IMR-90 (cell line): ENCODE data around the gene CLCN4. TPM values are rescaled to one million over a fixed set of nuclear protein-coding genes. Genes with fewer than 3 reads are reported as not detected.
A peak's percentile ranks its signal among the peaks of the same experiment; 100 is the strongest.

ENCODE experiments used
- ATAC-seq: fragments of 200-7000 bp; cut with Tn5 transposase; 2 replicates; pipeline ENCODE4 v1.9.1; 2020; ENCODE audit warnings: low read depth, mild to moderate bottlenecking, moderate library complexity
- BruUV-seq: library from RNA; stranded (reverse); fragments of 400-500 nt; replicated peaks from 2 replicates; lab custom pipeline; 2021; lab: Mats Ljungman, UMichigan
- CTCF ChIA-PET: fragments of 300-600 bp; formaldehyde crosslinking; extraction: SDS; loops from one replicate; lab custom pipeline; 2021; ENCODE audit warnings: antibody characterized with exemption; lab: Yijun Ruan, JAX
- POLR2A ChIA-PET: fragments of 300-600 bp; sonication (Branson Sonifier 250); formaldehyde crosslinking; loops from one replicate; lab custom pipeline; 2022; ENCODE audit warnings: antibody characterized with exemption; ENCODE audit not compliant: unreplicated experiment; lab: Charles Lee
- DNase-seq: peaks from one replicate; pipeline ENCODE4 v3.0.0; 2013
- H2AFZ ChIP-seq: replicated peaks from 2 replicates; pipeline ENCODE3; 2013; ENCODE audit warnings: low read length, mild to moderate bottlenecking; ENCODE audit not compliant: poor library complexity
- H2AK5ac ChIP-seq: 2 replicates; pipeline ENCODE4 v1.6.1; 2013; ENCODE audit warnings: low read depth, low read length, inconsistent platforms
- H2AK9ac ChIP-seq: replicated peaks from 2 replicates; pipeline ENCODE3; 2013; ENCODE audit warnings: mild to moderate bottlenecking, low read depth, low read length, moderate library complexity; ENCODE audit not compliant: poor library complexity
- H2BK120ac ChIP-seq: 2 replicates; pipeline ENCODE4 v1.6.1; 2013; ENCODE audit warnings: low read depth, low read length, inconsistent platforms
- H2BK15ac ChIP-seq: 3 replicates; pipeline ENCODE4 v1.6.1; 2013; ENCODE audit warnings: low read depth, low read length, inconsistent platforms
- H2BK20ac ChIP-seq: 2 replicates; pipeline ENCODE4 v1.6.1; 2013; ENCODE audit warnings: low read depth, mild to moderate bottlenecking, inconsistent platforms, low read length, moderate library complexity
- H2BK5ac ChIP-seq: 2 replicates; pipeline ENCODE4 v1.6.1; 2013; ENCODE audit warnings: mild to moderate bottlenecking, low read depth, low read length, inconsistent platforms; ENCODE audit not compliant: poor library complexity, severe bottlenecking
- H3K14ac ChIP-seq: replicated peaks from 2 replicates; pipeline ENCODE4 v1.6.1; 2013; ENCODE audit warnings: low read depth, low read length, inconsistent platforms
- H3K18ac ChIP-seq: 2 replicates; pipeline ENCODE4 v1.6.1; 2013; ENCODE audit warnings: low read depth, low read length, control low read depth
- H3K23ac ChIP-seq: 2 replicates; pipeline ENCODE4 v1.6.1; 2013; ENCODE audit warnings: low read depth, low read length, inconsistent platforms
- H3K27ac ChIP-seq: 2 replicates; pipeline ENCODE4 v1.5.1; 2013; ENCODE audit warnings: mild to moderate bottlenecking, control low read depth, low read length; ENCODE audit not compliant: insufficient read depth
- H3K27me3 ChIP-seq: 2 replicates; pipeline ENCODE4 v1.6.1; 2013; ENCODE audit warnings: low read length; ENCODE audit not compliant: control insufficient read depth, insufficient read depth
- H3K36me3 ChIP-seq: 2 replicates; pipeline ENCODE4 v1.6.1; 2013; ENCODE audit warnings: low read length, mixed read lengths; ENCODE audit not compliant: control insufficient read depth, insufficient read depth
- H3K4ac ChIP-seq: 2 replicates; pipeline ENCODE4 v1.6.1; 2013; ENCODE audit warnings: low read depth, low read length, inconsistent platforms
- H3K4me1 ChIP-seq: 2 replicates; pipeline ENCODE4 v1.6.1; 2013; ENCODE audit warnings: low read length, mixed read lengths; ENCODE audit not compliant: control insufficient read depth, insufficient read depth
- H3K4me2 ChIP-seq: 2 replicates; pipeline ENCODE4 v1.6.1; 2013; ENCODE audit warnings: low read depth, mild to moderate bottlenecking, control low read depth, low read length, moderate library complexity
- H3K4me3 ChIP-seq: 2 replicates; pipeline ENCODE4 v1.5.1; 2013; ENCODE audit warnings: low read depth, mild to moderate bottlenecking, control low read depth, low read length, moderate library complexity; ENCODE audit not compliant: insufficient read depth
- H3K56ac ChIP-seq: 2 replicates; pipeline ENCODE4 v1.6.1; 2013; ENCODE audit warnings: low read length, inconsistent platforms; ENCODE audit not compliant: insufficient read depth; ENCODE audit errors: extremely low read depth
- H3K79me1 ChIP-seq, 2 experiments: 2 replicates each; pipeline ENCODE4 v1.6.1; 2013; ENCODE audit warnings: low read length in 2 of 2, inconsistent platforms in 1 of 2, low read depth in 1 of 2
- H3K9ac ChIP-seq: 2 replicates; pipeline ENCODE4 v1.6.1; 2013; ENCODE audit warnings: low read depth, low read length, control low read depth
- H3K9me1 ChIP-seq: 2 replicates; pipeline ENCODE4 v1.6.1; 2013; ENCODE audit warnings: low read length, inconsistent platforms; ENCODE audit not compliant: insufficient read depth
- H3K9me3 ChIP-seq: 2 replicates; pipeline ENCODE4 v1.6.1; 2013; ENCODE audit warnings: low read length; ENCODE audit not compliant: control insufficient read depth, insufficient read depth
- H4K20me1 ChIP-seq: 2 replicates; pipeline ENCODE4 v1.6.1; 2013; ENCODE audit warnings: low read length, inconsistent platforms; ENCODE audit not compliant: insufficient read depth
- H4K5ac ChIP-seq: 2 replicates; pipeline ENCODE4 v1.6.1; 2013; ENCODE audit warnings: mild to moderate bottlenecking, low read depth, low read length, control low read depth
- H4K8ac ChIP-seq, 2 experiments: 2 replicates each; pipeline ENCODE4 v1.6.1; 2013; ENCODE audit warnings: low read depth in 2 of 2, low read length in 2 of 2, control low read depth in 1 of 2, inconsistent platforms in 1 of 2
- H4K91ac ChIP-seq: 2 replicates; pipeline ENCODE4 v1.6.1; 2013; ENCODE audit warnings: low read depth, low read length, inconsistent platforms; ENCODE audit not compliant: insufficient read depth
- CEBPB ChIP-seq: IDR thresholded peaks from 2 replicates; pipeline ENCODE4 v1.6.1; 2012; ENCODE audit warnings: low read depth, low read length, improper control_type of control experiment
- CHD1 ChIP-seq: IDR thresholded peaks from 2 replicates; pipeline ENCODE4 v1.6.1; 2012; ENCODE audit warnings: low read depth, low read length, improper control_type of control experiment
- MAZ ChIP-seq: IDR thresholded peaks from 2 replicates; pipeline ENCODE4 v1.6.1; 2012; ENCODE audit warnings: low read depth, mild to moderate bottlenecking, low read length, improper control_type of control experiment, moderate library complexity, borderline replicate concordance
- RAD21 ChIP-seq: IDR thresholded peaks from 2 replicates; pipeline ENCODE4 v1.6.1; 2012; ENCODE audit warnings: low read length, improper control_type of control experiment
- RCOR1 ChIP-seq: IDR thresholded peaks from 2 replicates; pipeline ENCODE4 v1.6.1; 2012; ENCODE audit warnings: mild to moderate bottlenecking, low read length, improper control_type of control experiment; ENCODE audit not compliant: insufficient replicate concordance
- SMC3 ChIP-seq: fragments of 150-350 bp; IDR thresholded peaks from 2 replicates; pipeline ENCODE4 v1.6.1; 2016; ENCODE audit warnings: low read depth, mild to moderate bottlenecking, antibody characterized with exemption, low read length, moderate library complexity
- WGBS, 2 experiments: methylation state at CpG; one replicate each; pipeline versions ENCODE4 v1.1.5 to v1.1.7; 2013; ENCODE audit warnings: missing lambda C conversion rate in 2 of 2; ENCODE audit not compliant: insufficient read length in 1 of 2; ENCODE audit errors: extremely low coverage in 2 of 2; 5-methylcytosine and 5-hydroxymethylcytosine counted together
- dilution Hi-C: fragments of 300-500 bp; cut with HindIII; formaldehyde crosslinking; loops from one replicate; pipeline ENCODE4 v1.14.3; 2018; ENCODE audit warnings: low sequenced_read_pairs; ENCODE audit not compliant: unreplicated experiment
- in situ Hi-C: fragments of 300-500 bp; cut with MboI; formaldehyde crosslinking; loops from 3 replicates; pipeline ENCODE4 v1.14.3; 2019; ENCODE audit warnings: low sequenced_read_pairs, inconsistent platforms, mixed read lengths
- intact Hi-C: fragments of 100-400 bp; cut with micrococcal nuclease; formaldehyde crosslinking; loops from 2 replicates; pipeline ENCODE4 v1.10.0; 2022
- polyA plus RNA-seq, 3 experiments: library from polyadenylated mRNA; depleted of rRNA; stranded (reverse); fragments of >200 nt; gene quantifications; 2 replicates each; pipeline ENCODE4 v1.2.3, GENCODE V29; 2012; ENCODE audit warnings: low replicate concordance in 1 of 3
- total RNA-seq: library from RNA; depleted of rRNA; stranded (reverse); fragments of >200 nt; gene quantifications from 2 replicates; pipeline ENCODE4 v1.2.3, GENCODE V29; 2012
- TF ChIP-seq, protein P1 (sequence below): conservative IDR thresholded peaks from 2 replicates; pipeline ENCODE4 v1.5.1; 2012; ENCODE audit warnings: mild to moderate bottlenecking, low read depth, low read length, improper control_type of control experiment

Gene CLCN4
- total and polyA plus RNA-seq, 2 of the 4 experiments (the other 2 are of a cell fraction) = 2.2 to 4.5 TPM

DNA sequence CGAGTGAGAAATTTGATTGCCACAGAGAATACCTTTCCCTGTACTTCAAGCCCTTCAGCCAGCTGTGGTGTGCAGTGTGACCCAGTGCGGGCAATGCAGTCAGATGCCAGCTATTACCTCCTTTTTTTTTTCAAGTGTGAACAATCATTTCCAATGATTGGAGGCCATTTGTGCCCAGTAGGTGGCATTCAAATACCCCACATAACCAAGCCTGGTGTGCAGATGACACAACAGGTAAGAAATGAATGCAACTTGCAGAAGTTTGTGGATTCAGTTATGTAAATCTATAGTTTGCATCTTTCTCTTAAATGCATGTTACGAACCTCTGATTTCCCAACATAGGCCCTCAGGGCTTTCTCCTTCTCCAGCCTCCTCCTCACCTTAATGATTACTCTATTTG, 98.0 kb downstream of the CLCN4 start:
- no peaks in the 10 kb centered on the region for H4K20me1 ChIP-seq
- CTCF ChIA-PET = interaction anchor here (0.5 to 0.6 kb wide), 2 partner anchors 192 to 365 kb away, joined by 3 read pairs; no protein-coding TSS in a partner anchor
- H2BK15ac ChIP-seq = no peak overlapping the region
- H2BK20ac ChIP-seq = no peak overlapping the region
- H3K9me1 ChIP-seq = no peaks in the 10 kb centered on the region
- intact Hi-C loops = no loop called here
- H4K8ac ChIP-seq = no peak overlapping the region
- H3K4ac ChIP-seq = no peak overlapping the region
- BruUV-seq = no TSS peak
- dilution Hi-C loops = no loop called here
- no peak overlapping the region for H4K91ac ChIP-seq
- TF ChIP-seq RCOR1 (no peak), SMC3 (0 out of 2 replicates have a peak, but pooled peaks have one; percentile 13), CHD1 (no peak), RAD21 (peak; percentile 48), MAZ (no peak), CEBPB (no peak)
- TF ChIP-seq, protein P1, sequence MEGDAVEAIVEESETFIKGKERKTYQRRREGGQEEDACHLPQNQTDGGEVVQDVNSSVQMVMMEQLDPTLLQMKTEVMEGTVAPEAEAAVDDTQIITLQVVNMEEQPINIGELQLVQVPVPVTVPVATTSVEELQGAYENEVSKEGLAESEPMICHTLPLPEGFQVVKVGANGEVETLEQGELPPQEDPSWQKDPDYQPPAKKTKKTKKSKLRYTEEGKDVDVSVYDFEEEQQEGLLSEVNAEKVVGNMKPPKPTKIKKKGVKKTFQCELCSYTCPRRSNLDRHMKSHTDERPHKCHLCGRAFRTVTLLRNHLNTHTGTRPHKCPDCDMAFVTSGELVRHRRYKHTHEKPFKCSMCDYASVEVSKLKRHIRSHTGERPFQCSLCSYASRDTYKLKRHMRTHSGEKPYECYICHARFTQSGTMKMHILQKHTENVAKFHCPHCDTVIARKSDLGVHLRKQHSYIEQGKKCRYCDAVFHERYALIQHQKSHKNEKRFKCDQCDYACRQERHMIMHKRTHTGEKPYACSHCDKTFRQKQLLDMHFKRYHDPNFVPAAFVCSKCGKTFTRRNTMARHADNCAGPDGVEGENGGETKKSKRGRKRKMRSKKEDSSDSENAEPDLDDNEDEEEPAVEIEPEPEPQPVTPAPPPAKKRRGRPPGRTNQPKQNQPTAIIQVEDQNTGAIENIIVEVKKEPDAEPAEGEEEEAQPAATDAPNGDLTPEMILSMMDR = 0 out of 2 replicates have a peak, but pooled peaks have one; percentile 25
- H3K56ac ChIP-seq = no peak overlapping the region
- H3K27me3 ChIP-seq = no peaks in the 10 kb centered on the region
- H3K36me3 ChIP-seq = no peaks in the 10 kb centered on the region
- H2BK120ac ChIP-seq = no peak overlapping the region
- ATAC-seq = no peak
- H3K27ac ChIP-seq = no peak overlapping the region
- H2AK5ac ChIP-seq = no peak overlapping the region
- H3K79me1 ChIP-seq = no peaks in the 10 kb centered on the region
- no peak overlapping the region for H2BK5ac ChIP-seq
- no peak overlapping the region for H2AK9ac ChIP-seq
- H2AFZ ChIP-seq = no peak overlapping the region
- no peak overlapping the region for H4K5ac ChIP-seq
- H3K4me1 ChIP-seq = peaks cover 4% of the 10 kb centered on the region
- H3K9me3 ChIP-seq = no peaks in the 10 kb centered on the region
- in situ Hi-C loops = no loop called here
- POLR2A ChIA-PET = no interaction called here
- no peak for DNase-seq
- no peak overlapping the region for H3K23ac ChIP-seq
- H3K14ac ChIP-seq = no peak overlapping the region
- no peak overlapping the region for H3K4me2 ChIP-seq
- no peak overlapping the region for H3K4me3 ChIP-seq
- no peak overlapping the region for H3K9ac ChIP-seq
- no peak overlapping the region for H3K18ac ChIP-seq
- no CpG with 5 or more reads among the region's 3 CpGs for WGBS, 2 experiments
